ENCODE measurements around the gene NFU1.
A peak's percentile ranks its signal among the peaks of the same experiment; 100 is the strongest.

GRCh38 chr2:69437751-69438154 lies 518 bp upstream of the NFU1 start:
- TF ChIP-seq CTCF (IDR thresholded peaks at IDR 0.05) (no peak), POLR2A (IDR thresholded peaks at IDR 0.05) (peak in 1 of 2 donors; percentile 1), EP300 (IDR thresholded peaks at IDR 0.05) (no peak)
